NCI-H128 (cell line): ENCODE results near the gene AGPAT2.

Experiments used
- DNase-seq: peaks from one replicate; lab custom pipeline; 2025; ENCODE audit not compliant: unreplicated experiment; lab: John Stamatoyannopoulos, UW

AGPAT2 gene

DNA sequence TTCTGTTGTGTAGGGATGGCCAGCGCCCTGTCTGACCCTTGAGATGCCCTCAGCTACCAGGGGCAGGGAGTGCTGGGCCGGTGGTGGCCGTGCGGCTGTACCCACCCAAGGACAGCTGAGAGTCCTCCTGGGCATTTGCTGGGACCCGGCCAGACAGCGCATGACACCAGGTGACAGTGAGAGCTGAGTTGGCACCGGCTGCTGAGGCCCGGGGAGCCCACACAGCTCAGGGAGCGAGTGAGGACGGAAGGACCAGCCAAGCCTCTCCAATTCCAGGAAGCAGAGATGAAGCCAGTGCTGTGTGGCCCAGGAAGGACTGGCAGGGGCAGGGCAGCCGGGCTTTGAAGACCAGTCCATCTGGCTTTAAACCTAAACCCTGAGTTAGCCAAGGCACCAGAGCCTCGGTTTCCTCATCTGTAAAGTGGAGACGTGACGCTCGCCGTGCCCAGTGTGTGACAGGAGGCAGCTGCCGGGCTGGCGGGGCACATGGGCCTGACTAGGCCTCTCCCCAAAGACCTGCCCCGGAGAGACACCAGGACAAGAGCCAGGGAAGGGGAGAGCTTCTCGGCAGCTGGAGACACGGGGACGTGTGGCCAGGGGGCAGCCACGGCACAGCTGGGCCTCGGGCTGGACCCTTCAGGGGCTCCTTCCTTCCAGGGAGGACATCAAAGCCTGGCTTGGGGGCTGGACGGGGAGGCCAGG lies 3.0 kb upstream of the AGPAT2 start:
- DNase-seq, result no peak

DNA sequence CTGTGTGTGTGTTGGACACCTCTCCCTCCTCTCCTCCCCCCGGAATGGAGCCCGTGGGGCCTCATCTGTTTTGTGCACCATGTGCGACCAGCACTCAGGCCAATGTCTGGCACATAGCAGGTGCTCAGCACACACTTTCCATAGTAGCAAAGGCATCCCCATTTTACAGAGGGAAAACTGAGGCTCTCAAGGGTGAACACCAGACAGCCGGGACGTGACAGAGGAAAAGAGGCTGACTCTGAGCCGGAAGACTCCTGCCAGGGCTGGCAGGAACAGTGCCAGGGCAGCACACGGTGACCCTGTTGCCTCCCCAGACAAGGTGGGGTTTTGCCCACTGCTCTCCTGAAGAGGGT lies 1.8 kb upstream of the AGPAT2 start:
- DNase-seq, result no peak

DNA sequence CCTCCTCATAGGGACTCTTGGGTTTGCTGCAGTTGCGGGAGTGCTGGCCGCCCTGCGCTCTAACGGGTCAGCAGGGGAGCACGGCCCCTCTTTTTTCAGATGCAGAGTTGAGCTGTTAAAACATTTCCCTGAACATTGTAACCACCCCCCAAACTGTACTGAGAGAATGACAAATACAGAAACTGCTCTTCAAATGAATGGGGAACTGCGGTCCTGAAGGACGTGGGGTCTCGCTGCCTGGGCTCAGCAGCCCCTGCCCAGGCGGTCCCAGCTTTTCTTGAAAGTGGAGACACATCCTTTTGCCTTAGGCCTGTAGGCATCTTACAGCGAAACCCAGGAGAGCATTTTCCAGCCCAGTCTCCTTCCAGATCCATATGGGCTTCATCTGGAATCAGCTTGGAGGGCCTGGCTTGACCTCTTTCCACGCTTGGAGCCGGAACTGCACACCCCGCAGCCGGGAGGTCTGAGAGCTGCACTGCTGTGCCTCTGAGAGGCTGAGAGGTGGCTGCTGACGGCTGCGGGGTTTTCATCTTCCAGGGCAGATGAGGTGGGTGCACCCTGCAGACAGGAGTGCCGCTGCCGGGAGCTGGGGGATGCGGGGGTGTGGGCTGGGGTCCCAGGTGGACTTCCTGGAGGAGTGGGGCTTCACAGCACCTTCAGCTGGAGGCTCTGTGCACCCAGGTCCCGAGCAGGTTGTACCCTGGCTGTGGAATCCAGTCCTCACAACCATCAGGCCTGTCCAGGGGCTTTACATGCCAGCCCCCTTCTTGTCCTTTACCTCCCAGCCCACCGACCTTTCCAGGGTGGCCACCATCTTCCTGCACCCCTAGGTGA lies 1.2 kb upstream of the AGPAT2 start:
- no peak for DNase-seq

GRCh38 chr9:136687721-136688223 lies 515 bp upstream of the AGPAT2 start:
- no peak for DNase-seq

DNA sequence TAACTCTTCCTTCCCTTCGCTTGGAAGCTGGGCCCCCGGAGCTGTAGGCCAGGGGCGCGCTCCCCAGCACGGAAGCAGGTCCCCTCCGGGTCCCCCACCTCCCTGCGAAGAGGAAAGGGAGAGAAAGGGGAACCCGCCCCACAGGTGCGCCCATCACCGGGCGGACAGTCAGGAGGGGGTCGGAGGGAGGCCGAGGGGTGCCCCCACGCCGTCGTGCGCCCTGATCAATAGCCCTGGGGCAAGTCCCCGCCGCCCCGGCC lies 793 bp downstream of the AGPAT2 start:
- DNase-seq, result no peak

GRCh38 chr9:136685790-136686533 lies 1.3 kb downstream of the AGPAT2 start:
- no peak for DNase-seq

GRCh38 chr9:136685216-136685615 lies 2.0 kb downstream of the AGPAT2 start:
- no peak for DNase-seq

GRCh38 chr9:136684799-136685198 lies 2.5 kb downstream of the AGPAT2 start:
- DNase-seq, result no peak

GRCh38 chr9:136684339-136684738 lies 2.9 kb downstream of the AGPAT2 start:
- no peak for DNase-seq

- DNase-seq, result no peak
These were observed 3.5 kb downstream of the AGPAT2 start for GRCh38 chr9:136683755-136684154.

DNA sequence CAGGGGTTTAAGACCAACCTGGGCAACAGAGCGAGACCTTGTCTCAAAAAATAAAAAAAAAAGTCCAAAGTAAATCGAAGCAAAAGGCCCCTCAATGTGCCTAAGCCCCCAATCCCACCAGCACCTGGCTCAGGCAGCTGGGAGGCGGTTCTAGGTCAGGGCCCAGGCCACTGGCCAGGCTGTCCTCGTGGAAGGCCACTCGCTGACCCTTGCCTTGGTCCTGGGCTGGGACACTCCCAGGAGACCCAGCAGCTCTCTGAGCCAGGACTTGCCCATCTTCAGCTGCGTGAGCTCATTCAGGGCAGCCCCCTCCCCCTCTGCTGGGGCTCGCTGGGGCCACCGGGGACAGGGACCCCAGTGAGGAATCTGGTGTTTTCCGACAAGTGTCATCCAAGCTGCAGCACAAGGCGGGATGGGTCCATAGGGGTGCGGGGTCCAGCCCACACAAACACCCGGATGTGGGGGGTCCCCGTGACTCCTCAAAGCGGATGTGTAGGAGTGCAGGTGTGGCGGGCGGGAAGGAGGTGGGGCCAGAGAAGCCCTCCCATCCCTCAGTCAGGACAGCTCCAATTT lies 4.0 kb downstream of the AGPAT2 start:
- DNase-seq, result no peak

DNA sequence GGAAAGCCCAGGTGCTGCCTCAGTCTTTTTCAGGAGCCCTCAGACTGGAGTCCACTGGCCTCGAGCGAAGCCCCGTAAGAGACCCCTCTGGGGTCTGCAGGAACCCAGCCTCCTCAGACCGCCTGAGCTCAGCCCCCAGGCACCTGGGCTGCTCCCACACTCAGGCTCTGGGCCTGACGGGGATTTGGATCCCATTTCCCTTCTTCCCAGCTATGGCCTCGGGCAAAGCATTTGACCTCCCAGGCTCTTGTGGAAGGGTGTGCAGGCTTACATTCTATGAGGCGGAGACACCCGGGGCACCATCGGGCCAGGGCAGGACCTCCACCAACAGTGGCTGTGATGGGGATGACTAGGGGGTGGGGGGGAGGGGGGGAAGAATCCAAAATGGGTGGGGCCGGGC lies 4.5 kb downstream of the AGPAT2 start:
- DNase-seq, result no peak

DNA sequence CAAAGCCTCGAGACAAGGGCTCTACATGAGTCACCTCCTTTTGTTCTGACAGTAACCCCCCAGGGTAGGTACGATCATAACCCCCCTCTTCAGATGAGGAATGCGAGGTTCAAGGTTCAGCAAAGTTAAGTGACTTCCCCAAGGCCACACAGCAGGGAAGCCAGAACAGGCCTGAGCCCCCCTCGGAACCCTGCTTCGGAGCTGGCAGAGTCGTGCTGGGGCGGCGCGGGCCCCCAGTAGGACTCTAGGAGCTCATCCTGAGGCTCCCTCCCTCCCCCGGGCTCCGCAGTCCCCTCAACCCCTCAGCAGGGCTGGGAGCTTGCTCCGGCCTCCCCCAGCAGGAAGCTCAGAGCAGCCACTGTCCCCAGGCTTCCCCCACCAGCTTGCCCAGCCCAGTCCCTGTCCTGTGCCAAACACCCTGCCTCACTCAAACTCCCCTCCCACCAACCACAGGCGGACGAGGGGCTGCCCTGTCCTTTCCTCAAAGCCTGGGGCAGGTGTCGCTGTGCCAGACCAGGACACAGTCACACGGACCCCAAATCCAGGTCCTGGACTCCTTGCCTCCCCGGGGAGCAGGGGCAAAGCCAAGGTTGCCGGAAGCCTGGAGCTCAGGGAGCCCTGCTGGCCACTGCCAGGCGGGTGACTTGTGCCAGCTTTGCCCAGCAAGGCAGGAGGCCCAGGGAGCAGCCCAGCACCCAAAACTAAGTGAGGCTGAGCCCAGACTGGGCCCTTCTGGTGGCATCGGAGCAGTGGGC lies 5.1 kb downstream of the AGPAT2 start:
- DNase-seq, result no peak

GRCh38 chr9:136681029-136681428 lies 6.2 kb downstream of the AGPAT2 start:
- DNase-seq, result no peak

DNA sequence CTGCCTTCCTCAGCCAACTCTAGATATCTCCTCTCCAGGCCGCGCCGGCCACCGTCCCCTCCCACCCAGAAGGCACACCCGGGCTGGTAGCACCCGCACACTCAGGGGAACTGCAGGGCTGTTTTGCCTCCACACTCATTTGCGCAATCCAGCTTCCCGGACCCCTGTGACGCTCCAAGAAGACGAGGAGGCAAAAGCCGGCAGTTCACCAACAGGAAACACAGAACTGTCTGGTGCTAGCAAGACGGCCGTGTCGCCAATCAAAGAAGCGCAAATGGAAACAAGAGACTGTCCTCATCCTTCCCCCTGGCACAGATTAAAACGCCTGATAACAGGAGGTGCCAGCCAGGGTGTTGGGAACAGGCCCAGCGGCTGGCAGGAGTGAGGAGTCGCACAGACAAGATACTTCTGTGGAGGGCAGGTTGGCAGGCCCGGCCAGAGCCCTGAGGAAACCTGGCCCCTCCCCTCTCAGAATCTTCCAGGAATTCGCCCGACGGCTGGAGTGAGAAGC lies 7.8 kb downstream of the AGPAT2 start:
- no peak for DNase-seq

DNA sequence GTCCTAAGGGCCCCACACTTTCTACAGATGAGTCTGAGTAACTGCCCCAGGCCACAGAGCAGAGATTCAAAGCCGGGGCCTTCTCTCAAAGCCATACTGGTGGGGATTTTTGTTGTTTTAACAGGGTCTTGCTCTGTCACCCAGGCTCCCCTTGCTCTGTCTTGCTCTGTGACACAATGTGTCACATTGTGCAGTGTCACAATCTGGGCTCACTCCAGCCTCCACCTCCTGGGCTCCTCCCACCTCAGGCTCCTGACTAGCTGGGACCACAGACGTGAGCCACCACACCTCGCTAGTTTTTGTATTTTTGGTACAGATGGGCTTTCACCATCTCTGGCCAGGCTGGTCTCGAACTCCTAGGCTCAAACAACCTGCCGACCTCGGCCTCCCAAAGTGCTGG lies 8.6 kb downstream of the AGPAT2 start:
- DNase-seq, result no peak

GRCh38 chr9:136678034-136678433 lies 9.2 kb downstream of the AGPAT2 start:
- DNase-seq, result no peak

GRCh38 chr9:136676920-136677686 lies 10.2 kb downstream of the AGPAT2 start:
- no peak for DNase-seq

- no peak for DNase-seq
These were observed 10.9 kb downstream of the AGPAT2 start for GRCh38 chr9:136676297-136676794.
